ENCODE measurements around the gene ZNF487.

Gene ZNF487

DNA sequence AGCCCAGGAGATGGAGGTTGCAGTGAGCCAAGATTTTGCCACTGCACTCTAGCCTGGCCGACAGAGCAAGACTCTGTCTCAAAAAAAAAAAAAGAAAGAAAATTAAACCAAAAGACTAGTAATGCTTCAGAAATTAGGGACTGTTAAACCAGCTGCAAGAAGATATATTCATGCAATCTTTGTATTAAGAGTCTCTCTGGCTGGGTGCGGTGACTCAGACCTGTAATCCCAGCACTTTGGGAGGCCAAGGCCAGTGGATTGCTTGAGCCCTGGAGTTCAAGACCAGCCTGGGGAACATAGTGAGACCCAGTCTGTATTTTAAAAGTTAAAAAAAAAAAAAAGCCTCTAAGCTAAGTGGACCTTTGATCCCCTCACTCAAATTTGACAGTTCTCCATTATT is 25.4 kb upstream of the ZNF487 start:
- TF ChIP-seq, protein P1, sequence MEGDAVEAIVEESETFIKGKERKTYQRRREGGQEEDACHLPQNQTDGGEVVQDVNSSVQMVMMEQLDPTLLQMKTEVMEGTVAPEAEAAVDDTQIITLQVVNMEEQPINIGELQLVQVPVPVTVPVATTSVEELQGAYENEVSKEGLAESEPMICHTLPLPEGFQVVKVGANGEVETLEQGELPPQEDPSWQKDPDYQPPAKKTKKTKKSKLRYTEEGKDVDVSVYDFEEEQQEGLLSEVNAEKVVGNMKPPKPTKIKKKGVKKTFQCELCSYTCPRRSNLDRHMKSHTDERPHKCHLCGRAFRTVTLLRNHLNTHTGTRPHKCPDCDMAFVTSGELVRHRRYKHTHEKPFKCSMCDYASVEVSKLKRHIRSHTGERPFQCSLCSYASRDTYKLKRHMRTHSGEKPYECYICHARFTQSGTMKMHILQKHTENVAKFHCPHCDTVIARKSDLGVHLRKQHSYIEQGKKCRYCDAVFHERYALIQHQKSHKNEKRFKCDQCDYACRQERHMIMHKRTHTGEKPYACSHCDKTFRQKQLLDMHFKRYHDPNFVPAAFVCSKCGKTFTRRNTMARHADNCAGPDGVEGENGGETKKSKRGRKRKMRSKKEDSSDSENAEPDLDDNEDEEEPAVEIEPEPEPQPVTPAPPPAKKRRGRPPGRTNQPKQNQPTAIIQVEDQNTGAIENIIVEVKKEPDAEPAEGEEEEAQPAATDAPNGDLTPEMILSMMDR (IDR thresholded peaks at IDR 0.05): no peak
- H3K27me3 ChIP-seq: no peaks in the 10 kb centered on the region
- no peak overlapping the region for H3K4me3 ChIP-seq (ENCODE audit: low read depth in 1 of 2, low read length in 1 of 2)
- H3K4me1 ChIP-seq (ENCODE audit: control insufficient read depth in 1 of 2, insufficient read depth in 1 of 2, low read depth in 1 of 2, low read length in 1 of 2): peaks cover 21 to 27% of the 10 kb centered on the region in 2 experiments
- H3K36me3 ChIP-seq: no peaks in the 10 kb centered on the region
- H3K9me3 ChIP-seq: no peaks in the 10 kb centered on the region
- no peak overlapping the region for H3K27ac ChIP-seq

GRCh38 chr10:43415544-43415943 is 21.4 kb upstream of the ZNF487 start:
- no peaks in the 10 kb centered on the region for H3K9me3 ChIP-seq
- H3K4me1 ChIP-seq (ENCODE audit: control insufficient read depth in 1 of 2, insufficient read depth in 1 of 2, low read depth in 1 of 2, low read length in 1 of 2): peaks cover 38 to 40% of the 10 kb centered on the region in 2 experiments
- H3K4me3 ChIP-seq (ENCODE audit: low read depth in 1 of 2, low read length in 1 of 2): no peak overlapping the region
- H3K36me3 ChIP-seq: no peaks in the 10 kb centered on the region
- TF ChIP-seq, protein P1 (IDR thresholded peaks at IDR 0.05): no peak
- H3K27ac ChIP-seq: no peak overlapping the region
- no peaks in the 10 kb centered on the region for H3K27me3 ChIP-seq

DNA sequence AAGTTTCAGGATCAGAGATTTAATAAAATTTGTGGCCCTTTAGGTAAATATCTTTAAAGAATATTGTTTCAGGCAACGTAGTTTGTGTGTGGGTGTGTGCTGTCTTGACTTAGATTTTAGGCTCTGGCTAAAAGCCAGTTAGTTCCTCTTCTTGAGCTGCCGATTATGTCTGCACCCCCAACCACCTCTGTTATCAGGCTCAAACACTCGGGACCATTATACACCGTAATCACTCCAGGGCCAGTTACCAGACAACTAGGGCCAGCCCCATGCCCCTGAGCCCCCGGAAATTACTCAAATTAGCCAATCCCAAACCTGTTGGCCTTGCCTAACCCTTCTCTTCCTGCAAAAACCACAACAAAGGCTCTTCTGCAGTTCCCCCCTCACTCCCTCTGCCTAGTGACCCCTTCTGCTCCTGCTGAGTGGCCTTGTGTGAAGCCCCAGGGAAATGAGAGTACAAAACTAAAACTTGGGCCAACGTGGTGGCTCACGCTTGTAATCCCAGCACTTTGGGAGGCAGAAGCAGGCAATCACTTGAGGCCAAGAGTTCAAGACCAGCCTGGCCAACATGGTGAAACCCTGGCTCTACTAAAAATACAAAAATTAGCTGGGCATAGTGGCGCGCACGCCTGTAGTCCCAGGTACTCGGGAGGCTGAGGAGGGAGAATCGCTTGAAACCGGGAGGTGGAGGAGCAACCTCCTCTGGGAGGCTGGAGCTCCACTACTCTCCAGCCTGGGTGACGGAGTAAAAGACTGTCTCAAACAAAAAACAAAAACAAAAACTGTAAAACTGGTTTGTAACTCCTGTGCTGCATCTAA is 18.8 kb upstream of the ZNF487 start:
- H3K4me1 ChIP-seq (ENCODE audit: control insufficient read depth in 1 of 2, insufficient read depth in 1 of 2, low read depth in 1 of 2, low read length in 1 of 2): peaks cover 51 to 52% of the 10 kb centered on the region in 2 experiments
- no peaks in the 10 kb centered on the region for H3K36me3 ChIP-seq
- H3K4me3 ChIP-seq (ENCODE audit: low read depth in 1 of 2, low read length in 1 of 2): peak overlapping the region; percentile 16 to 31
- H3K27me3 ChIP-seq: no peaks in the 10 kb centered on the region
- no peaks in the 10 kb centered on the region for H3K9me3 ChIP-seq
- H3K27ac ChIP-seq: peak overlapping the region; percentile 97
- TF ChIP-seq, protein P1 (IDR thresholded peaks at IDR 0.05): no peak

GRCh38 chr10:43419997-43420368 is 16.9 kb upstream of the ZNF487 start:
- Histone ChIP-seq H3K4me3 (ENCODE audit: low read depth in 1 of 2, low read length in 1 of 2) (peak overlapping the region; percentile 78 to 84), H3K9me3 (no peaks in the 10 kb centered on the region)

GRCh38 chr10:43420369-43421200 is 16.3 kb upstream of the ZNF487 start:
- Histone ChIP-seq H3K4me3 (ENCODE audit: low read depth in 1 of 2, low read length in 1 of 2) (peak overlapping the region; percentile 78 to 84), H3K9me3 (no peaks in the 10 kb centered on the region), H3K27me3 (no peaks in the 10 kb centered on the region), H3K27ac (peak overlapping the region; percentile 97), H3K4me1 (ENCODE audit: control insufficient read depth in 1 of 2, insufficient read depth in 1 of 2, low read depth in 1 of 2, low read length in 1 of 2) (peaks cover 51 to 52% of the 10 kb centered on the region in 2 experiments), H3K36me3 (no peaks in the 10 kb centered on the region)
- TF ChIP-seq, protein P1 (IDR thresholded peaks at IDR 0.05): peak; percentile 28

More at GRCh38 chr10:43419997-43420368, 16.9 kb upstream of the ZNF487 start:
- no peaks in the 10 kb centered on the region for H3K36me3 ChIP-seq
- TF ChIP-seq, protein P1 (IDR thresholded peaks at IDR 0.05): no peak
- H3K27me3 ChIP-seq: no peaks in the 10 kb centered on the region
- H3K27ac ChIP-seq: peak overlapping the region; percentile 97
- H3K4me1 ChIP-seq (ENCODE audit: control insufficient read depth in 1 of 2, insufficient read depth in 1 of 2, low read depth in 1 of 2, low read length in 1 of 2): peaks cover 51 to 52% of the 10 kb centered on the region in 2 experiments
